Subcutaneous adipose tissue (tissue), 4 donors: ENCODE data around the gene LMCD1. TPM values are rescaled to one million over a fixed set of nuclear protein-coding genes. Genes with fewer than 3 reads are reported as not detected.

ENCODE experiments used
- CTCF ChIP-seq: fragments of 450-650 bp; IDR thresholded peaks from one replicate; pipeline ENCODE4 v1.5.1; 2016; ENCODE audit warnings: low read depth, mild to moderate bottlenecking, control low read depth, antibody characterized with exemption, moderate library complexity
- total RNA-seq, 4 donors: library from RNA; depleted of rRNA; stranded (reverse); fragments of >200 nt; gene quantifications; one replicate each; pipeline ENCODE4 v1.1.0, GENCODE V29; 2016

The LMCD1 gene
- total RNA-seq, 4 donors from 2014 or later: 211 to 464 (median 276) TPM

- no peak for TF ChIP-seq CTCF
Observed at GRCh38 chr3:8484409-8485140, 17.0 kb upstream of the LMCD1 start.

- TF ChIP-seq CTCF: no peak
Observed at GRCh38 chr3:8485141-8485870, 16.3 kb upstream of the LMCD1 start.

- TF ChIP-seq CTCF: no peak
Observed at GRCh38 chr3:8485943-8486342, 15.7 kb upstream of the LMCD1 start.

- TF ChIP-seq CTCF: no peak
Observed at GRCh38 chr3:8486434-8486833, 15.2 kb upstream of the LMCD1 start.

- no peak for TF ChIP-seq CTCF
Observed at GRCh38 chr3:8486936-8487335, 14.7 kb upstream of the LMCD1 start.

GRCh38 chr3:8488411-8488810 lies 13.2 kb upstream of the LMCD1 start:
- TF ChIP-seq CTCF: no peak

GRCh38 chr3:8488877-8489276 lies 12.7 kb upstream of the LMCD1 start:
- no peak for TF ChIP-seq CTCF
